Measurements from ENCODE around the gene ANKRD60. TPM values are rescaled to one million over a fixed set of nuclear protein-coding genes. Genes with fewer than 3 reads are reported as not detected.

The ANKRD60 gene, protein sequence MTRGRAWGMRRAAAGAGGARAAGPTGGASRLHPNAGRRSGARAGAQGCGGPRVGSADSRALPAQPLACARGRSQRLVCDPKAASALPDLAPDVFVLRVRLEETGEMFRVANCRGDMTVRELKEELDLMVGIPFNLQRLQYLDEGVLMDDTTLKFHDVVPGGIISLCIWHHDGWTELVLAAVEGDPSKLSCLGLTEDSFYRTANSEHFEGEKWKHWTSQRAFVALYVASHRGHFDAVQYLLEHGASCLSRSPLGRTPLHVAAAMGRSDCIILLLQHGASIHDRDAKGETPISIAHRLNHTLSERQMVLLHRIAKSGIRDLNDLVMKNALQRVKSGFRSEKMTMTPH
- not detected for polyA plus RNA-seq (ENCODE audit: insufficient read length)

GRCh38 chr20:58228484-58229197 lies at the start of gene ANKRD60:
TSS of gene ANKRD60 (minus strand) at chr20:58228653. CDS start at chr20:58228653, 0 bp downstream.
- no peak for DNase-seq (ENCODE audit: low read depth)

DNA sequence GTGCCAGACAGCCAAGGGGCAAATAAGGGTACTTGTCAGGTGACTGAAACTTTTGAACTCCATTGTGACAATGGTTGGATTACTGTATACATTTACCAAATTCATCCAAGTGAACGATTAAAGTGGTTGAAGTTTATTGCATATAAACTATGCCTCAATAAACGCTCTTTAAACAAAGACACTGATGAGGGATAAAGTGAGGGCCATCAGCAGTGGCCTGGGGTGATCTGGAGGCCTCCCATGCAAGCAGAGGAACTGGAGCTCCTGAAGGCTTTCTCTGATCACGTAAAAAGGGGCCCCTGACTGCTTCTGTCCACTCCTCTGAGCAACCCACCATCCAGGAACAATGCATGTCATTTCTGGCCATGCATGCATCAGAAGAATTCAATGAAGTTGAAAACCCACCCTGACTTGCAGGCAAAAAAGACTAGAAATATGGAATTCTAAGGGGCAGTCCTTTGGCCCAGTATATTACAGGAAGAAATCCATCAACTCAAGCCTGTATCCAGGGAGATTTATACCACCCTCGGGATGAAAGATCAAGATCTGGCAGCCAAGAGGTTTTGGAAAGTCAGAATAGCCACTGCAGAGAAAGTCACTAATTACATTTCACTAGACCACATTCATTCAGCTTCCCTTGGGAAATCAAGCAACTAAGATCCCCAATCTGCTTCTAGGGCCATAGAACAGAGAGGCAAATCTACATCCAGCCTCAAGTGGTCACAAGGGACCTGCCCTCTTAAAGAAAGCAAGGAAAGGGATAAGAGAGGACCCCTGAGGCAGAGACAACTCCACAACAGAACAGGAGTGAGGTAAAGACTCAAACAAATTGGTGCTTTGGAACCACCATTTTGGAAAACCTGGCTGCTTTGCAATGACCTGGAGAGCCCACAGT lies 49.4 kb upstream of the ANKRD60 start:
- no peak for DNase-seq (ENCODE audit: low read depth)

GRCh38 chr20:58277107-58277506 lies 48.7 kb upstream of the ANKRD60 start:
- no peak for DNase-seq (ENCODE audit: low read depth)

- DNase-seq (ENCODE audit: low read depth): no peak
Observed at GRCh38 chr20:58274384-58274783, 45.9 kb upstream of the ANKRD60 start.

DNA sequence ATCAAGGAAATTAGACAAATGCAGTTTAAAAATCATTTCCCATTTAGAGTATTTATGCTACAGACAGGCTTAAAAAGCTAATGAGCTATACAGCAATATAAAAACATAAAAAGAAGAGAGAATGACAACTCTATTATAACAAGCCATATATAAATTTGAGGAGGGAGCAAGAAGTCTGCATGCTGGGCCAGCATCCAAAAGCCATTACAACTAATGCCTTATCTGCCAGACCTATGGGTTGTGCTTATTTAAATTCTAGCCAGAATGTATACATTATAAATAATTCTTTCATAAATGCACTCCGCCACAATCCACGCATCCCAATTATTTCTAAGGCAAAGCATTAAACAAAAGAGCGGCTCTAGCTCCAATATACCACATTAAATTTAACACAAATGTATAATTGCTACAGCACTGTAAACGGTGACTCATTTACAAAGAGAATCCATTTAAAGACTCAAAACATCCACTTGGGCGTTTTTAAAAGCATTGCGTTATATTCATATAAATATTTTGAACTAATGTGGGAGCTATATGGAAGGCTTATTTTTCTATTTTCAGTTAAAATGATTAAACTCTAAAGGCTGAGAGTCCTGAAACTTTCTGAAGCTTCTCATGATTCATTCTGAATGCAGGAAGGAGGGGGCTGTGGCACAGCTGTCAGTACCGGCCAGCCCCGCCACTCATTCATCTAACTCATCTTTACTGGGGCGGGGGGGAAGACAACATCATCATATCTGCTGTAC lies 43.3 kb upstream of the ANKRD60 start:
- DNase-seq (ENCODE audit: low read depth): no peak

GRCh38 chr20:58268936-58269619 lies 40.6 kb upstream of the ANKRD60 start:
- no peak for DNase-seq (ENCODE audit: low read depth)

DNA sequence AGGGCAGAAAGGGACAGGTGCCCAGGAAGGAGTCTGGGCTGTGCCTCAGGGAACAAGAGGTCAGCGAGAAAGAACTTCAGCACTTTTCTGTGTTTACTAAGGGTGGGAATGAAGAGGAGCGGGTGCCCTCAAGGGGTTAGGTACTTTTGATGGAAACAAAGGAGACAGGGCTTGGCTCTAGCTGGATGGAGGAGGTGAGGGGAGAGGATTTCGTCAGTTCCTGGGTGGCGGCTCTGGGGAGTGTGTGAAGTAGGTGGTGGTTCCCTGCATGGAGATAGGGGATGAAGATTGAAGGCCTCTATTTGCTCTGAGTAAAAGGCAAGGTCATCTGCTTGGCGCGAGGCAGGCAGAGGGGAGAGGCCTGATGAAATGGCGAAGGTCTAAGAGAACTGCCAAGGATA lies 40.0 kb upstream of the ANKRD60 start:
- DNase-seq (ENCODE audit: low read depth): no peak

DNA sequence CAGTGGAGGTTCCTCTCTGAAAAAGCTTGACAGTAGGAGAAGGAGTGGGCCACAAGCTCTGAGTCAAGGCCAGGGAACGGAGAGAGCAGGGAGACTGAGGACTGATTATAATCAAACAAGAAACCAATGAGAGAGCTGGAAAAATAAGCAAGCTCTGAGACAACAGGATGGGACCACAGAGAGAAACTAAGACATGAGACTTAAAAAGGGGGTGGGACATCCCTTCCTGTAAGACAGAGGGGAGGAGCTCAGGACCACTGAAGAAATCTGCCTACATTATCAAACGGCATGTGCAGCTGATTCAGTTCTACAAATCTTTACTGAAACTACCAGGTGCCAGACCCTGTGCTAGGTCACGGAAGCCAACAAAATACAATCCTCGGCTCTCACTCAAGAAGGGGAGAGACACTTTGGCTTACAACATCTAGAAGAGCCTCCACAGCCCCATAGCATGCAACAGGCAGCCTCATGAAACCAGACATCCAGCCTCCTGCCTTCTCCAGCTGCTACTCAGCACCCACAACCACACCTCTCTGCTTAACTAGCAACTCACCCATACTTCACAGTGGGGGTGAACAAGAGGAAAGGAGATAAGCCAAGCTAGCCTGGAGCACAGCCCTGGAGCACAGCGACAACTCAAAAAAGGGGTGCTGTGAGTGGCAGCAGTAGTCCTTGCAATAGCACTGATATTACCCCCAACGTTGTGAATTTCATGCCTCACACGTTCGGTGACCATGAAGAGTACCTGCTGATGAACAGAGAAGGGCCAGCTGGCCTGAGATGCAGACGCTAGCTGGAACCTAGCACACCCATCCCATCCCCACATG lies 39.1 kb upstream of the ANKRD60 start:
- no peak for DNase-seq (ENCODE audit: low read depth)

DNA sequence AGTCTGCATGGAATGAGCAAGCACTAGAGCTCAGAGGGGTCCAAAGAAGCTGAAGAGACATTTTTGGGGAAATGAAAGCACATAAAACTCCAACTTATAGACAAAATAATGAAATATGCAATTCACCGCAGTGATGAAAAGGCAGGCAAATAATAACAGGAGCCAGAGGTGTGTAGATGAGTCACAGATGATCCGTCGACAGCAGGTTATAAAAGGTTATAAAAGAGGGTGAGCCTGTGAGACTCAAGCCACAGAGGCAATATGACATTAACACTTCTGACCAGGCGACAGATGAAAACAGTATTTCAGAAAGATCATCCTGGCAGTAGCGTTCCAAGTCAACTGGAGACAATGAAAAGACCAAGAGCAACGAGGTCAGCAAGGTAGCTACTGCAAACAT lies 35.8 kb upstream of the ANKRD60 start:
- DNase-seq (ENCODE audit: low read depth): no peak

DNA sequence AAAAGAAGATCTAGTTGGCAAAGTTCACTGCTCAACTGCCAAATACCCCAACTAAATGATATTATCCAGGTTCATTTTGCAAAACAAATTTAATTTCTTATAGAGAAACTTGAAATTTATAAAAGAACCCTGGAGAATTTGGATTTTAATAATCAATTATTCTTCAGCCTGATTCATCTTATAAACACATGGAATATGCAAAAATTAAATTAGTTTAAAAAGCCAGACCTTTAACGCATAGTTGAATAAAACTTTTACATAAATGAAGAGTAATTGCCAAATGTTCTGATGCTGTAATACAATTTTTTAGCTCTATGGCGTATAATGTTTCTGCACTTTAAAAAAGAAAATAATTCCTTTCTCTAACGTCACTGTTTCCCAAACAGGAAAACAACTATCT lies 33.2 kb upstream of the ANKRD60 start:
- no peak for DNase-seq (ENCODE audit: low read depth)

- no peak for DNase-seq (ENCODE audit: low read depth)
Observed at GRCh38 chr20:58260006-58260405, 31.6 kb upstream of the ANKRD60 start.

DNA sequence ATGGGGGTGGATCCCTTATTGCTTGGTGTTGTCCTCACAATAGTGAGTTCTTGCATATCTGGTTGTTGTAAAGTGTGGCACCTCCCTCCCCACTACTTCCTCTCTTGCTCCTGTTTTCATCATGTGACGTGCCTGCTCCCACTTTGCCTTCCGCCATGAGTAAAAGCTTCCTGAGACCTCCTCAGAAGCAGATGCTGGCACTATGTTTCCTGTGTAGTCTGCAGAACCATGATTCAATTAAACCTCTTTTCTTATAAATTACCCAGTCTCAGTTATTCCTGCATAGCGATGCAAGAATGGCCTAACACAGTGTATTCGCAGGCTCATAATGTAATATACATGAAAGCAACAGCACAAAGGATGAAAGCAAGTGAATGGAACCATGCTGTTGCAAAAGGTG lies 28.4 kb upstream of the ANKRD60 start:
- no peak for DNase-seq (ENCODE audit: low read depth)

DNA sequence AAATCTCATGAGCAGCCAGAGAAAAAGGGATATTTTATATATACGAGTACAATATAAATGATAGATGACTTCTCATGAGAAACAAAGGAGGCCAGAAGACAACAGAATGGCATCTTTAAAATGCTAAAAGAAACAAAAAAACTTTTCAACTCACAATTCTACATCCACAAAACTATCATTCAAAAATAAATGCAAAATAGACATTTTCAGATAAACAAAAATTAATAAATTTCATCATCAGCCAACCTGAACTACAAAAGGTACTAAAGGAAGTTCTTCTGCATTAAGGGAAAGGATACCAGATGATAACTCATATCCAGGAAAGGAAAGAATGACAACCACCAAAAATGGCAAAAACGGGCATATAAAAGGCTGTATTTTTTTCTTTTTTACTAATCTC lies 27.9 kb upstream of the ANKRD60 start:
- DNase-seq (ENCODE audit: low read depth): no peak

DNA sequence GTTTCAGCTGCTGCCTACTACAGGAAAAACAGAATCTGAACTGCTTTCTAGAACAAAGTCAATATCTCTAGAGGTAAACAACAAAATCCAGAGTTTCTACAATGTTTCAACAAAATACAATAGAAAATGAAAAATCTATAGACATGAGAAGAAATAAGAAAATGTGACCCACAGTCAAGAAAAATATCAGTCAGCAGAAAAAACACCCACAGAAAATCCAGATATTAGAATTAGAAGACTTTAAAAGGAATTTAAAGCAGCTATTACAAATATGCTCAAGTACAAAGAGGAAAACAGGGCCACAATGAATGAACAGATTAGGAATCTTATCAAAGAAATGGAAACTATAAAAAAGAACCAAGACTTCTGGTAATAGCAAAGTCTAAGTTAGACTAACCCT lies 26.4 kb upstream of the ANKRD60 start:
- no peak for DNase-seq (ENCODE audit: low read depth)

GRCh38 chr20:58251979-58252591 lies 23.6 kb upstream of the ANKRD60 start:
- DNase-seq (ENCODE audit: low read depth): no peak

GRCh38 chr20:58251348-58251978 lies 23.0 kb upstream of the ANKRD60 start:
- DNase-seq (ENCODE audit: low read depth): no peak

DNA sequence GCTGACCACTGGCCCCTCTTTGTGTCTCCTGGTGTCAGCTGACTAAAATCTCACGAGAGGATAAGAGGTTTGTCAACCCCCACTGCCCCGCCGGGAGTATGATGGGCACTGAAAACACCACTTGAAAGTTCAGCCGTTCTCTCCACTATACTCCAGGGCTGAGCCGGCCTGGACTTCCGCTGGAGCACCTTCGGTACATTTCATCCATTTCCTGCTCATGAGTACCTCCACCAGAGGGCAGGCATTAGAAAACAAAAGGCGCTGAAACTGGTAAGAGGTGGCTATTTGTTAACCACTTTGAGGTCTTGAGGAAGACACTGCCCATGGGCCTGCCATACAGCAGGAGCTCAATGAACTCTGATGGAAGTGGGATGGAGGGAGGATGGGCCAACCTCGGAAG lies 17.9 kb upstream of the ANKRD60 start:
- DNase-seq (ENCODE audit: low read depth): no peak

- DNase-seq (ENCODE audit: low read depth): no peak
Observed at GRCh38 chr20:58245931-58246330, 17.5 kb upstream of the ANKRD60 start.
